Ishikawa (cell line): ENCODE data around the gene GLCCI1.

Experiments
- CREB1 ChIP-seq: IDR thresholded peaks from 2 replicates; pipeline ENCODE4 v1.6.1; 2012; ENCODE audit warnings: low read depth
- EP300 ChIP-seq: IDR thresholded peaks from 2 replicates; pipeline ENCODE4 v1.6.1; 2012; ENCODE audit warnings: borderline replicate concordance
- RAD21 ChIP-seq: IDR thresholded peaks from 2 replicates; pipeline ENCODE4 v1.6.1; 2012; ENCODE audit warnings: low read depth

GRCh38 chr7:7922684-7923385, 45.8 kb upstream of the GLCCI1 start:
- TF ChIP-seq CREB1 (no peak), EP300 (no peak), RAD21 (no peak)
